ENCODE data around the gene FLT4. TPM values are rescaled to one million over a fixed set of nuclear protein-coding genes. Genes with fewer than 3 reads are reported as not detected.

The FLT4 gene
- total and polyA plus RNA-seq, 5 donors = 2.0 to 4.8 (median 3.3) TPM

- DNase-seq (no peak), ATAC-seq (no peak)
- no peak overlapping the region for H3K4me3 ChIP-seq (ENCODE audit: low read length)
- WGBS = 79% methylated on average over 8 of the region's 8 CpGs
- H3K4me1 ChIP-seq (ENCODE audit: control insufficient read depth, insufficient read depth, low read length) = no peaks in the 10 kb centered on the region
- no peaks in the 10 kb centered on the region for H3K9me3 ChIP-seq (ENCODE audit: control insufficient read depth, low read length)
- intact Hi-C loops (cut with DNase I) = no loop called here
- no peak overlapping the region for H3K27ac ChIP-seq (ENCODE audit: low read length)
- no peaks in the 10 kb centered on the region for H3K27me3 ChIP-seq (ENCODE audit: control insufficient read depth, insufficient read depth)
These were observed 1.4 kb downstream of the FLT4 start for GRCh38 chr5:180647941-180648500.

GRCh38 chr5:180647465-180647864 is 1.9 kb downstream of the FLT4 start:
- Histone ChIP-seq H3K27me3 (ENCODE audit: control insufficient read depth, insufficient read depth) (no peaks in the 10 kb centered on the region), H3K9me3 (ENCODE audit: control insufficient read depth, low read length) (no peaks in the 10 kb centered on the region), H3K4me3 (ENCODE audit: low read length) (no peak overlapping the region), H3K4me1 (ENCODE audit: control insufficient read depth, insufficient read depth, low read length) (no peaks in the 10 kb centered on the region), H3K27ac (ENCODE audit: low read length) (no peak overlapping the region)
- ATAC-seq = no peak
- intact Hi-C loops (cut with DNase I) = no loop called here
- DNase-seq = no peak
- 85% methylated on average over 7 of the region's 8 CpGs for WGBS

GRCh38 chr5:180646963-180647305 is 2.5 kb downstream of the FLT4 start:
- H3K4me3 ChIP-seq (ENCODE audit: low read length) = no peak overlapping the region
- DNase-seq (no peak), ATAC-seq (no peak)
- WGBS = 82% methylated on average over 1 of the region's 1 CpG
- intact Hi-C loops (cut with DNase I) = no loop called here
- no peaks in the 10 kb centered on the region for H3K4me1 ChIP-seq (ENCODE audit: control insufficient read depth, insufficient read depth, low read length)
- H3K27ac ChIP-seq (ENCODE audit: low read length) = no peak overlapping the region
- no peaks in the 10 kb centered on the region for H3K9me3 ChIP-seq (ENCODE audit: control insufficient read depth, low read length)
- no peaks in the 10 kb centered on the region for H3K27me3 ChIP-seq (ENCODE audit: control insufficient read depth, insufficient read depth)

GRCh38 chr5:180646289-180646962 is 3.0 kb downstream of the FLT4 start:
- Histone ChIP-seq H3K27me3 (ENCODE audit: control insufficient read depth, insufficient read depth) (no peaks in the 10 kb centered on the region), H3K9me3 (ENCODE audit: control insufficient read depth, low read length) (no peaks in the 10 kb centered on the region), H3K4me3 (ENCODE audit: low read length) (no peak overlapping the region), H3K4me1 (ENCODE audit: control insufficient read depth, insufficient read depth, low read length) (no peaks in the 10 kb centered on the region), H3K27ac (ENCODE audit: low read length) (no peak overlapping the region)
- DNase-seq (no peak), ATAC-seq (no peak)
- intact Hi-C loops (cut with DNase I) = no loop called here
- WGBS = 68% methylated on average over 10 of the region's 10 CpGs

GRCh38 chr5:180645274-180646204 is 3.9 kb downstream of the FLT4 start:
- ATAC-seq = peak; percentile 23 to 28

GRCh38 chr5:180644825-180645273 is 4.6 kb downstream of the FLT4 start:
- intact Hi-C loops (cut with DNase I) = no loop called here
- ATAC-seq (no peak), DNase-seq (no peak)
- Histone ChIP-seq H3K9me3 (ENCODE audit: control insufficient read depth, low read length) (no peaks in the 10 kb centered on the region), H3K4me3 (ENCODE audit: low read length) (no peak overlapping the region), H3K4me1 (ENCODE audit: control insufficient read depth, insufficient read depth, low read length) (no peaks in the 10 kb centered on the region), H3K27ac (ENCODE audit: low read length) (no peak overlapping the region), H3K27me3 (ENCODE audit: control insufficient read depth, insufficient read depth) (no peaks in the 10 kb centered on the region)
- WGBS = 52% methylated on average over 14 of the region's 14 CpGs

More at GRCh38 chr5:180645274-180646204, 3.9 kb downstream of the FLT4 start:
- WGBS = 48% methylated on average over 34 of the region's 34 CpGs
- Histone ChIP-seq H3K4me1 (ENCODE audit: control insufficient read depth, insufficient read depth, low read length) (no peaks in the 10 kb centered on the region), H3K27me3 (ENCODE audit: control insufficient read depth, insufficient read depth) (no peaks in the 10 kb centered on the region), H3K27ac (ENCODE audit: low read length) (peak overlapping the region; percentile 11), H3K9me3 (ENCODE audit: control insufficient read depth, low read length) (no peaks in the 10 kb centered on the region), H3K4me3 (ENCODE audit: low read length) (no peak overlapping the region)
- intact Hi-C loops (cut with DNase I) = no loop called here
- DNase-seq = peak in 1 of 3 donors; percentile 55

- intact Hi-C loops (cut with DNase I) = no loop called here
These were observed 5.1 kb downstream of the FLT4 start for GRCh38 chr5:180644129-180644824.

GRCh38 chr5:180643191-180643851 is 6.1 kb downstream of the FLT4 start:
- ATAC-seq (no peak), DNase-seq (no peak)
- no peak overlapping the region for H3K27ac ChIP-seq (ENCODE audit: low read length)
- no peaks in the 10 kb centered on the region for H3K9me3 ChIP-seq (ENCODE audit: control insufficient read depth, low read length)
- intact Hi-C loops (cut with DNase I) = no loop called here
- no peak overlapping the region for H3K4me3 ChIP-seq (ENCODE audit: low read length)
- H3K27me3 ChIP-seq (ENCODE audit: control insufficient read depth, insufficient read depth) = no peaks in the 10 kb centered on the region
- no peaks in the 10 kb centered on the region for H3K4me1 ChIP-seq (ENCODE audit: control insufficient read depth, insufficient read depth, low read length)
- WGBS = 69% methylated on average over 17 of the region's 17 CpGs

More at GRCh38 chr5:180644129-180644824, 5.1 kb downstream of the FLT4 start:
- DNase-seq (no peak), ATAC-seq (no peak)
- Histone ChIP-seq H3K4me1 (ENCODE audit: control insufficient read depth, insufficient read depth, low read length) (no peaks in the 10 kb centered on the region), H3K27me3 (ENCODE audit: control insufficient read depth, insufficient read depth) (no peaks in the 10 kb centered on the region), H3K4me3 (ENCODE audit: low read length) (no peak overlapping the region), H3K9me3 (ENCODE audit: control insufficient read depth, low read length) (no peaks in the 10 kb centered on the region), H3K27ac (ENCODE audit: low read length) (no peak overlapping the region)
- 79% methylated on average over 20 of the region's 20 CpGs for WGBS

- DNase-seq (no peak), ATAC-seq (no peak)
- H3K27ac ChIP-seq (ENCODE audit: low read length) = no peak overlapping the region
- no peaks in the 10 kb centered on the region for H3K27me3 ChIP-seq (ENCODE audit: control insufficient read depth, insufficient read depth)
- H3K4me1 ChIP-seq (ENCODE audit: control insufficient read depth, insufficient read depth, low read length) = no peaks in the 10 kb centered on the region
- intact Hi-C loops (cut with DNase I) = no loop called here
- no peak overlapping the region for H3K4me3 ChIP-seq (ENCODE audit: low read length)
- 70% methylated on average over 9 of the region's 9 CpGs for WGBS
- H3K9me3 ChIP-seq (ENCODE audit: control insufficient read depth, low read length) = no peaks in the 10 kb centered on the region
These were observed 6.6 kb downstream of the FLT4 start for GRCh38 chr5:180642779-180643178.

- Histone ChIP-seq H3K9me3 (ENCODE audit: control insufficient read depth, low read length) (no peaks in the 10 kb centered on the region), H3K4me1 (ENCODE audit: control insufficient read depth, insufficient read depth, low read length) (no peaks in the 10 kb centered on the region), H3K27ac (ENCODE audit: low read length) (no peak overlapping the region), H3K27me3 (ENCODE audit: control insufficient read depth, insufficient read depth) (no peaks in the 10 kb centered on the region), H3K4me3 (ENCODE audit: low read length) (no peak overlapping the region)
- no peak for ATAC-seq
- DNase-seq = no peak
- intact Hi-C loops (cut with DNase I) = no loop called here
- 89% methylated on average over 16 of the region's 16 CpGs for WGBS
These were observed 7.1 kb downstream of the FLT4 start for GRCh38 chr5:180642181-180642775.

Measured in right cardiac atrium (tissue), 5 donors.